ENCODE results near the gene STMN3.

STMN3 gene

DNA sequence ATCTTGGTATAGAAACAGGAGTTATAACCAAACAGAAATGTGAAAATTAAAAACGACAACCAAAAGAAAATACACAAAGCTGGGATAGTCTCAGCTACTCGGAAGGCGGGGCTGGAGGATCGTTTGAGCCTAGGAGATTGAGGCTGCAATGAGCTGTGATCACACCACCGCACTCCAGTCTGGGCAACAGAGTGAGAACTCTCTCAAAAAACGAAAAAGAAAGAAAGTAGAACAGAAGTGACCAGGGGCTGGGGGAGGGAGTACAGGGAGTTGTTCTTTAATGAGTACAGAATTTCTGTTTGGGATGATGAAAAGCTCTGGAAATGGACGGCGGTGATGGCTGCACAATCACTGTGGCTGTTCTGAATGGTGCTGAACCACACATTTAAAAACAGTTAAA, 32.2 kb downstream of the STMN3 start:
- TF ChIP-seq, protein P1, sequence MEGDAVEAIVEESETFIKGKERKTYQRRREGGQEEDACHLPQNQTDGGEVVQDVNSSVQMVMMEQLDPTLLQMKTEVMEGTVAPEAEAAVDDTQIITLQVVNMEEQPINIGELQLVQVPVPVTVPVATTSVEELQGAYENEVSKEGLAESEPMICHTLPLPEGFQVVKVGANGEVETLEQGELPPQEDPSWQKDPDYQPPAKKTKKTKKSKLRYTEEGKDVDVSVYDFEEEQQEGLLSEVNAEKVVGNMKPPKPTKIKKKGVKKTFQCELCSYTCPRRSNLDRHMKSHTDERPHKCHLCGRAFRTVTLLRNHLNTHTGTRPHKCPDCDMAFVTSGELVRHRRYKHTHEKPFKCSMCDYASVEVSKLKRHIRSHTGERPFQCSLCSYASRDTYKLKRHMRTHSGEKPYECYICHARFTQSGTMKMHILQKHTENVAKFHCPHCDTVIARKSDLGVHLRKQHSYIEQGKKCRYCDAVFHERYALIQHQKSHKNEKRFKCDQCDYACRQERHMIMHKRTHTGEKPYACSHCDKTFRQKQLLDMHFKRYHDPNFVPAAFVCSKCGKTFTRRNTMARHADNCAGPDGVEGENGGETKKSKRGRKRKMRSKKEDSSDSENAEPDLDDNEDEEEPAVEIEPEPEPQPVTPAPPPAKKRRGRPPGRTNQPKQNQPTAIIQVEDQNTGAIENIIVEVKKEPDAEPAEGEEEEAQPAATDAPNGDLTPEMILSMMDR (conservative IDR thresholded peaks at IDR 0.05; ENCODE audit: low read length): no peak
- no peak overlapping the region for H3K4me3 ChIP-seq (ENCODE audit: low read length)
- no peak for DNase-seq (ENCODE audit: low read depth)

DNA sequence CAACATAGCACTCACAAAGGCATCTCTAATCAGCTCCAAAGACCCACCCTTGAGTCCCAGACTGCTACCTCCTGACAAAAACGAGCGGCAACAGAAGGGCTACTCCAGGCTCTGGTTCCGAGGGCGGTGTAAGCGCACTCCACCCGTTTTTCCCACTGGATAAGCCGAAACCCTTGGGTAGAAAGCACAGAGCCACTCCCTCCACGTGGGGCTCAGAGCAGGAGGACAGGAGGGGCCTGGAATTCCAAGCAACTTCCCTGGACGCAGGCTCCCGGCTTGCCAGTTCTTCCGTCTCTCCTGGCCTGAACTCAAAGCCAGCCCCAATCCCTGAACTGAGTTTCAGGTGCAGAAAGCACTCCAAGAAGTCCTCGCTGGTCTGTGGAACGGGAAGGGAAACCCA, 33.7 kb downstream of the STMN3 start:
- TF ChIP-seq, protein P1 (conservative IDR thresholded peaks at IDR 0.05; ENCODE audit: low read length): no peak

DNA sequence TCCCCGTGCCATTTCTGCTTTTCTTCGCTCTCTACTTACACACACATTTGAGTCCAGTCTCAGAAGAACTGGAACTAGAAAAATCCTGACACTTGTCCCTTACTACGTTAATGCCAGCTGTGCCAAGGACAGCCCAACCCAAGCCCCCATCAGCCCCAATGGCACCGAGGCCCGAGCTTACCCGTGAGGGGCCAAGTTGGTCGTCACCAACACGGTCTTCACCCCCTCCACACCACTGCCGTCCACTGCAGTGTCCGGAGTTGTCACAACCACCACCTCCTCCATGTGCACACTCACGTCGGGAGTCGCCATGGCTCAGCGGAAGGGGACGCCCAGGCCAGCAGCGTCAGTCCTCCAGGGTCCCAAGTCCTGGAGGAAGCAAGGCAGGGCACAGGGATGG, 34.1 kb downstream of the STMN3 start:
- H3K4me3 ChIP-seq (ENCODE audit: low read length): no peak overlapping the region
- TF ChIP-seq, protein P1 (conservative IDR thresholded peaks at IDR 0.05; ENCODE audit: low read length): no peak
- DNase-seq (ENCODE audit: low read depth): no peak

More for the DNA sequence above, 33.7 kb downstream of the STMN3 start:
- no peak overlapping the region for H3K4me3 ChIP-seq (ENCODE audit: low read length)
- DNase-seq (ENCODE audit: low read depth): no peak

- no peak for DNase-seq (ENCODE audit: low read depth)
- TF ChIP-seq, protein P1 (conservative IDR thresholded peaks at IDR 0.05; ENCODE audit: low read length): no peak
- H3K4me3 ChIP-seq (ENCODE audit: low read length): no peak overlapping the region
Measured at GRCh38 chr20:63618291-63618980, 34.8 kb downstream of the STMN3 start.

DNA sequence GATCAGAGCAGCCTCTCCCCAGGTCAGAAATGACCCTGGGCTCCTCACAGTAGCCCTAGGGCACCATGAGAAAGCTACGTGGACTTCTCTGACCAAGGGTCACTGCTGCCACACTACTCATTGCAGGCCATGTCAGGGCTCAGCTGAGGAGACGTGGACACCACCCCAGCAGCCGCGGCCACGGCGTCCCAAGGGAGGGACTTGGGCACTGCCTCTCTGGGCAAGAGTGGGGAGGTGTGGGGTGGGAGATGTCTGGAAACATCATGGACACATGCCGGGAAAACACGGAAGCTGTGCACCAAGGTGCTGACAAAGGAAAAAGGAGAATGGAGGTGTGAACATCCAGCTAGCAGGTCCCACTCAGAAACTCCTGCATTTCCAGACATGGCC, 35.4 kb downstream of the STMN3 start:
- no peak overlapping the region for H3K4me3 ChIP-seq (ENCODE audit: low read length)
- TF ChIP-seq, protein P1 (conservative IDR thresholded peaks at IDR 0.05; ENCODE audit: low read length): no peak
- no peak for DNase-seq (ENCODE audit: low read depth)

GRCh38 chr20:63617092-63617875, 35.9 kb downstream of the STMN3 start:
- no peak overlapping the region for H3K4me3 ChIP-seq (ENCODE audit: low read length)
- TF ChIP-seq, protein P1 (conservative IDR thresholded peaks at IDR 0.05; ENCODE audit: low read length): no peak
- no peak for DNase-seq (ENCODE audit: low read depth)

Data from AG10803 (cell line).